GM18499 (cell line): ENCODE results near the gene FCER1G.
A peak's percentile ranks its signal among the peaks of the same experiment; 100 is the strongest.

Experiments used
- ATAC-seq: cut with Tn5 transposase; IDR thresholded peaks from one replicate; pipeline ENCODE4 v1.9.1; 2021; ENCODE audit warnings: moderate number of reproducible peaks; ENCODE audit not compliant: insufficient read depth, unreplicated experiment

The FCER1G gene

GRCh38 chr1:161185732-161186311 lies 29.3 kb upstream of the FCER1G start:
- ATAC-seq = peak; percentile 23

GRCh38 chr1:161187311-161187710 lies 27.8 kb upstream of the FCER1G start:
- no peak for ATAC-seq

GRCh38 chr1:161188381-161188780 lies 26.7 kb upstream of the FCER1G start:
- no peak for ATAC-seq

GRCh38 chr1:161189036-161189435 lies 26.1 kb upstream of the FCER1G start:
- no peak for ATAC-seq

GRCh38 chr1:161190962-161191521 lies 24.1 kb upstream of the FCER1G start:
- ATAC-seq = no peak

- ATAC-seq = no peak
These were observed 23.1 kb upstream of the FCER1G start for GRCh38 chr1:161191971-161192370.

GRCh38 chr1:161192476-161193465 lies 22.3 kb upstream of the FCER1G start:
- ATAC-seq = no peak

- no peak for ATAC-seq
These were observed 21.4 kb upstream of the FCER1G start for GRCh38 chr1:161193561-161194235.

GRCh38 chr1:161195171-161195570 lies 19.9 kb upstream of the FCER1G start:
- no peak for ATAC-seq

GRCh38 chr1:161196111-161196510 lies 19.0 kb upstream of the FCER1G start:
- no peak for ATAC-seq

- no peak for ATAC-seq
These were observed 18.3 kb upstream of the FCER1G start for GRCh38 chr1:161196521-161197451.

- ATAC-seq = no peak
These were observed 17.4 kb upstream of the FCER1G start for GRCh38 chr1:161197560-161198193.

GRCh38 chr1:161198194-161198896 lies 16.8 kb upstream of the FCER1G start:
- ATAC-seq = no peak

GRCh38 chr1:161198897-161199431 lies 16.1 kb upstream of the FCER1G start, which contains the start of gene ADAMTS4:
ADAMTS4 (minus strand) TSS chr1:161199054; CDS start chr1:161198627, 427 bp downstream.
- no peak for ATAC-seq

- ATAC-seq = no peak
These were observed 15.5 kb upstream of the FCER1G start for GRCh38 chr1:161199506-161200139.

- no peak for ATAC-seq
These were observed 14.6 kb upstream of the FCER1G start for GRCh38 chr1:161200421-161200991.
